DMS 273 treated with DMSO at 0.1 percent for 48 hours (cell line): ENCODE data around the gene EEF1A2.
"Not testable (repeated sequence)": the region's sequence is repeated elsewhere in the genome, so short reads cannot be mapped to it uniquely, and the experiment has no call there.

Source experiments
- DNase-seq: peaks from one replicate; lab custom pipeline; 2025; lab: John Stamatoyannopoulos, UW

Gene EEF1A2

GRCh38 chr20:63484651-63485403 lies 14.1 kb downstream of the EEF1A2 start:
- DNase-seq, result no peak

GRCh38 chr20:63484236-63484635 lies 14.6 kb downstream of the EEF1A2 start:
- DNase-seq, result no peak

GRCh38 chr20:63483834-63484233 lies 15.0 kb downstream of the EEF1A2 start:
- DNase-seq, result no peak

GRCh38 chr20:63482021-63482587 lies 16.8 kb downstream of the EEF1A2 start:
- no peak for DNase-seq

GRCh38 chr20:63481503-63481902 lies 17.4 kb downstream of the EEF1A2 start:
- DNase-seq, result no peak

- DNase-seq, result not testable (repeated sequence)
Observed at GRCh38 chr20:63479695-63480419, 19.0 kb downstream of the EEF1A2 start.

- no peak for DNase-seq
Observed at GRCh38 chr20:63478346-63479302, 20.3 kb downstream of the EEF1A2 start.

- DNase-seq, result no peak
Observed at GRCh38 chr20:63477944-63478343, 20.9 kb downstream of the EEF1A2 start.

- no peak for DNase-seq
Observed at GRCh38 chr20:63477061-63477616, 21.7 kb downstream of the EEF1A2 start.

- DNase-seq, result no peak
Observed at GRCh38 chr20:63475209-63475608, 23.7 kb downstream of the EEF1A2 start.

GRCh38 chr20:63473555-63474449 lies 25.1 kb downstream of the EEF1A2 start:
- DNase-seq, result no peak

GRCh38 chr20:63472862-63473390 lies 26.0 kb downstream of the EEF1A2 start:
- DNase-seq, result no peak

GRCh38 chr20:63471981-63472831 lies 26.7 kb downstream of the EEF1A2 start, which contains the start of gene KCNQ2:
Gene KCNQ2 (minus strand): TSS chr20:63472655. CDS start chr20:63472463, 192 bp downstream.
- DNase-seq, result no peak

GRCh38 chr20:63471717-63471980 lies 27.2 kb downstream of the EEF1A2 start:
- no peak for DNase-seq

GRCh38 chr20:63471002-63471716 lies 27.7 kb downstream of the EEF1A2 start:
- DNase-seq, result no peak

- no peak for DNase-seq
Observed at GRCh38 chr20:63470410-63470809, 28.5 kb downstream of the EEF1A2 start.

- DNase-seq, result no peak
Observed at GRCh38 chr20:63469713-63470101, 29.2 kb downstream of the EEF1A2 start.

- no peak for DNase-seq
Observed at GRCh38 chr20:63469019-63469712, 29.7 kb downstream of the EEF1A2 start.
